CD4-positive, alpha-beta T cell (primary cell): ENCODE results near the gene SIRPB2. TPM values are rescaled to one million over a fixed set of nuclear protein-coding genes. Genes with fewer than 3 reads are reported as not detected.

Experiments
- ATAC-seq: fragments of 200-7000 bp; cut with Tn5 transposase; one replicate; pipeline ENCODE4 v1.10.0; 2022; ENCODE audit warnings: mild to moderate bottlenecking; ENCODE audit not compliant: poor library complexity
- CTCF ChIA-PET: fragments of 350-600 bp; sonication (Branson Sonifier 250); formaldehyde crosslinking; loops from one replicate; lab custom pipeline; 2021; ENCODE audit warnings: antibody characterized with exemption, inconsistent platforms; lab: Charles Lee
- POLR2A ChIA-PET: fragments of 350-600 bp; sonication (Branson Sonifier 250); formaldehyde crosslinking; loops from one replicate; lab custom pipeline; 2021; ENCODE audit warnings: antibody characterized with exemption, inconsistent platforms; lab: Charles Lee
- DNase-seq, 14 experiments: peaks; one replicate each; pipeline ENCODE4 v3.0.0-alpha.2; 2013 to 2020; ENCODE audit warnings: mixed read lengths in 2 of 14
- H3K27ac ChIP-seq, 2 donors: one replicate each; pipeline versions ENCODE4 v1.5.1 to v1.7.0; 2013; ENCODE audit warnings: low read length in 2 of 2, low read depth in 1 of 2, mild to moderate bottlenecking in 1 of 2
- H3K27me3 ChIP-seq, 2 experiments: 1 replicate in 1 of 2; 2 replicates in 1 of 2; pipeline versions ENCODE4 v1.6.1 to v1.7.0; 2013; ENCODE audit warnings: low read length in 2 of 2, control low read depth in 1 of 2, mild to moderate bottlenecking in 1 of 2, moderate library complexity in 1 of 2; ENCODE audit not compliant: insufficient read depth in 2 of 2, control insufficient read depth in 1 of 2
- H3K36me3 ChIP-seq: one replicate; pipeline ENCODE4 v1.6.1; 2013; ENCODE audit warnings: low read length, control low read depth; ENCODE audit not compliant: insufficient read depth
- H3K4me1 ChIP-seq: one replicate; pipeline ENCODE4 v1.6.1; 2013; ENCODE audit warnings: low read length, control low read depth; ENCODE audit not compliant: insufficient read depth
- H3K4me3 ChIP-seq: one replicate; pipeline ENCODE4 v1.5.1; 2013; ENCODE audit warnings: mild to moderate bottlenecking, low read length, moderate library complexity
- H3K9me3 ChIP-seq, 2 experiments: 1 replicate in 1 of 2; 2 replicates in 1 of 2; pipeline versions ENCODE4 v1.6.1 to v1.7.0; 2013; ENCODE audit warnings: low read length in 2 of 2, mild to moderate bottlenecking in 2 of 2, control low read depth in 1 of 2, moderate library complexity in 1 of 2; ENCODE audit not compliant: control insufficient read depth in 1 of 2, insufficient read depth in 1 of 2
- H3K27ac Mint-ChIP-seq: one replicate; pipeline ENCODE4 v1.8.0; 2020; ENCODE audit warnings: mixed read lengths
- H3K27me3 Mint-ChIP-seq: one replicate; pipeline ENCODE4 v1.8.0; 2021; ENCODE audit warnings: mixed read lengths
- H3K36me3 Mint-ChIP-seq: one replicate; pipeline ENCODE4 v1.8.0; 2021; ENCODE audit warnings: low read depth, mixed read lengths
- H3K4me1 Mint-ChIP-seq: one replicate; pipeline ENCODE4 v1.8.0; 2021; ENCODE audit warnings: low read depth, mixed read lengths
- H3K4me3 Mint-ChIP-seq: one replicate; pipeline ENCODE4 v1.8.0; 2020; ENCODE audit warnings: mild to moderate bottlenecking, mixed read lengths
- H3K9me3 Mint-ChIP-seq: one replicate; pipeline ENCODE4 v1.8.0; 2020; ENCODE audit warnings: mixed read lengths
- intact Hi-C, 2 experiments: fragments of 100-400 bp; cut with DNase I in 1 of 2; cut with micrococcal nuclease in 1 of 2; formaldehyde crosslinking; loops; one replicate each; pipeline versions ENCODE4 v1.15.1 to v1.9.0; 2023 to 2025; cut with DNase I, micrococcal nuclease
- total RNA-seq, 174 experiments: library from RNA in 2 of 174; stranded (reverse) in 2 of 174; gene quantifications; one replicate each; pipeline ENCODE4 v1.2.3 and lab custom pipeline; 2021 to 2026
- TF ChIP-seq, protein P1 (sequence below): fragments of 200-600 bp; IDR thresholded peaks from one replicate; pipeline ENCODE4 v1.8.0; 2022; ENCODE audit warnings: antibody characterized with exemption, mild to moderate bottlenecking

SIRPB2 gene
- total RNA-seq, 2 experiments from 2014 or later = 0.20 to 0.49 TPM

DNA sequence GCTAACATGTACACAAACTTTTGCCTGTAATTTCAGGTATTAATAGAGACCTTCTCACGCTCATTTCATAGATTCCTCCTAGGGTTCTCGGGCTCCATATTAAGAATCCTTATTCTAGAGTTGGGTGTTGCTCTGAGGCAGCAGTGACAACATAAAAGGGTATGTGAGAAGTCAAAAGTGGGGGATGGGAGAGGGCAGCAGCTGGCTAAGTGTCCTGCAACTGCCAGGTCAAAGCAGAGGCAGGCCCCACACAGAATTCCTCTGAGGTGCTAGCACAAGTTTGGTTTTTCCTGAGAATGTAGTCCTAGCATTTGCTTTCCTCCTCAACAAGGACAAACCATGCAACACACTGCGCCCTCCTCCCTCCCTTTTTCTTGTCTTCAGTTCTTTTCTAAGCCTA is 29.2 kb downstream of the SIRPB2 start:
- H3K27me3 ChIP-seq = no peaks in the 10 kb centered on the region
- peaks cover 67% of the 10 kb centered on the region for H3K36me3 ChIP-seq
- CTCF ChIA-PET = interaction anchor here (1.1 kb wide), 1 partner anchor 10 kb away, joined by 3 read pairs; no protein-coding TSS in a partner anchor
- Mint-ChIP-seq H3K36me3 (peaks cover 87% of the 10 kb centered on the region), H3K27ac (no peak overlapping the region), H3K4me3 (no peak overlapping the region), H3K9me3 (no peaks in the 10 kb centered on the region), H3K4me1 (peaks cover 47% of the 10 kb centered on the region), H3K27me3 (no peaks in the 10 kb centered on the region)
- intact Hi-C loops = loop anchor here in 1 of 2 experiments (10.0 kb wide), 1 partner anchor 627 kb away; the partner anchor contains the start of gene FAM110A
- H3K4me3 ChIP-seq = no peak overlapping the region
- no peak overlapping the region for H3K27ac ChIP-seq
- ATAC-seq = no peak
- POLR2A ChIA-PET = no interaction called here
- DNase-seq = no peak
- H3K4me1 ChIP-seq = peaks cover 25% of the 10 kb centered on the region
- TF ChIP-seq, protein P1, sequence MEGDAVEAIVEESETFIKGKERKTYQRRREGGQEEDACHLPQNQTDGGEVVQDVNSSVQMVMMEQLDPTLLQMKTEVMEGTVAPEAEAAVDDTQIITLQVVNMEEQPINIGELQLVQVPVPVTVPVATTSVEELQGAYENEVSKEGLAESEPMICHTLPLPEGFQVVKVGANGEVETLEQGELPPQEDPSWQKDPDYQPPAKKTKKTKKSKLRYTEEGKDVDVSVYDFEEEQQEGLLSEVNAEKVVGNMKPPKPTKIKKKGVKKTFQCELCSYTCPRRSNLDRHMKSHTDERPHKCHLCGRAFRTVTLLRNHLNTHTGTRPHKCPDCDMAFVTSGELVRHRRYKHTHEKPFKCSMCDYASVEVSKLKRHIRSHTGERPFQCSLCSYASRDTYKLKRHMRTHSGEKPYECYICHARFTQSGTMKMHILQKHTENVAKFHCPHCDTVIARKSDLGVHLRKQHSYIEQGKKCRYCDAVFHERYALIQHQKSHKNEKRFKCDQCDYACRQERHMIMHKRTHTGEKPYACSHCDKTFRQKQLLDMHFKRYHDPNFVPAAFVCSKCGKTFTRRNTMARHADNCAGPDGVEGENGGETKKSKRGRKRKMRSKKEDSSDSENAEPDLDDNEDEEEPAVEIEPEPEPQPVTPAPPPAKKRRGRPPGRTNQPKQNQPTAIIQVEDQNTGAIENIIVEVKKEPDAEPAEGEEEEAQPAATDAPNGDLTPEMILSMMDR = no peak
- H3K9me3 ChIP-seq = no peaks in the 10 kb centered on the region

DNA sequence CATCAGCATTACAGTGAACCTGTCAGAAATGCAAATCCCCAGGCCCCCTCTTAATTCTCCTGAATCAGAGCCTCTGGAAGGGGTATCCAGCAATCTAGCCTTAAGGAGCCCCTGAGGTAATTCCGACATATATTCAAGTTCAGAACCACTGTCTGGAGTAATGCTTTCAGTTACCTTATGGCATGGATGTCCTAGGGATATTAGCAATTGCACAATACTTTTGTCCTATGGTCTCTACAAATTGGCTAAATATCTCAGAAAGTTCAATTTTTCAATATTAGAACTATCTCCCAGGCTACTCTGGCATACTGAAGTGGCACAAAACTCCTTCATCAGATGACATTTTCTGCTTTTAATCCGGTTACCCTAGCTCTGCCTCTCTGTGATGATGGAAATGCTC is 30.9 kb downstream of the SIRPB2 start:
- H3K9me3 Mint-ChIP-seq = no peaks in the 10 kb centered on the region
- TF ChIP-seq, protein P1 = no peak
- H3K9me3 ChIP-seq = no peaks in the 10 kb centered on the region
- H3K36me3 ChIP-seq = peaks cover 80% of the 10 kb centered on the region
- H3K36me3 Mint-ChIP-seq = peaks cover 93% of the 10 kb centered on the region
- no peak for DNase-seq
- no peak overlapping the region for H3K27ac Mint-ChIP-seq
- no peaks in the 10 kb centered on the region for H3K27me3 ChIP-seq
- peaks cover 14% of the 10 kb centered on the region for H3K4me1 ChIP-seq
- no peak overlapping the region for H3K4me3 Mint-ChIP-seq
- no peak overlapping the region for H3K4me3 ChIP-seq
- H3K27ac ChIP-seq = no peak overlapping the region
- POLR2A ChIA-PET = interaction anchor here (0.6 kb wide), 1 partner anchor 489 kb away, joined by 3 read pairs; no protein-coding TSS in a partner anchor
- H3K4me1 Mint-ChIP-seq = peaks cover 37% of the 10 kb centered on the region
- ATAC-seq = no peak
- CTCF ChIA-PET = no interaction called here
- intact Hi-C loops = loop anchor here in 1 of 2 experiments (10.0 kb wide), 1 partner anchor 625 kb away; the partner anchor contains the start of gene FAM110A
- no peaks in the 10 kb centered on the region for H3K27me3 Mint-ChIP-seq

DNA sequence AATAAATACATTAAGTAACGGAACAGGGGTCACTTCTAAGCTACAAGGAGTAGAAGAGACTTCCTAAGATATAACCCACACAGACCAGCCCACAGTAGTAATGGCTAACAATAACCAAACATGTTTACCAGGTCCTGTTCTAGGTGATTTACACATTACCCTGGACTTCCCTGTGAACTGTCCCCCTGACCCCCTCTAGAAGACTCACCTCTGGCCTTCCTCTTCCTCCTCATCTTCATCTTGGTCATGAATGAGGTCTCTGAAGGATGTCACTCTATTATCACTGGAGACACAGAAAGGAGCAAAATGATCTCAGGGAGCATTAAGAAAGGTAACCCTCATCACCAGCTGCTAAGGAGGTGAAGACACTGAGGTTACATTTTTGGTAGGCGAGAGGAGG is 33.2 kb downstream of the SIRPB2 start:
- TF ChIP-seq, protein P1 = no peak

More for the DNA sequence above, 33.2 kb downstream of the SIRPB2 start:
- Mint-ChIP-seq H3K36me3 (peaks cover 95% of the 10 kb centered on the region), H3K4me1 (peaks cover 14% of the 10 kb centered on the region), H3K27me3 (no peaks in the 10 kb centered on the region), H3K9me3 (no peaks in the 10 kb centered on the region), H3K4me3 (no peak overlapping the region), H3K27ac (no peak overlapping the region)
- Histone ChIP-seq H3K4me1 (no peaks in the 10 kb centered on the region), H3K27ac (no peak overlapping the region), H3K36me3 (peaks cover 88% of the 10 kb centered on the region), H3K9me3 (no peaks in the 10 kb centered on the region), H3K4me3 (no peak overlapping the region), H3K27me3 (no peaks in the 10 kb centered on the region)
- intact Hi-C loops = no loop called here
- CTCF ChIA-PET = no interaction called here
- DNase-seq = no peak
- no peak for ATAC-seq
- POLR2A ChIA-PET = no interaction called here
